K562 (cell line): Measurements from ENCODE around the gene ATE1. TPM values are rescaled to one million over a fixed set of nuclear protein-coding genes. Genes with fewer than 3 reads are reported as not detected.

Source experiments
- ARID1B ChIP-seq: fragments of 450-650 bp; IDR thresholded peaks from 2 replicates; pipeline ENCODE4 v1.6.1; 2016; ENCODE audit warnings: antibody characterized with exemption, mild to moderate bottlenecking, inconsistent platforms
- ARID2 ChIP-seq: fragments of 450-650 bp; IDR thresholded peaks from 2 replicates; pipeline ENCODE4 v1.6.1; 2017; ENCODE audit warnings: antibody characterized with exemption, mild to moderate bottlenecking
- EP400 ChIP-seq: fragments of 450-650 bp; IDR thresholded peaks from 2 replicates; pipeline ENCODE4 v1.6.1; 2017; ENCODE audit warnings: antibody characterized with exemption, mild to moderate bottlenecking, moderate library complexity
- FOS ChIP-seq: IDR thresholded peaks from 3 replicates; pipeline ENCODE4 v1.6.1; 2011; ENCODE audit not compliant: insufficient read length; ENCODE audit errors: extremely low read depth
- FOSL1 ChIP-seq: fragments of 200-800 bp; sonication (Bioruptor generic); conservative IDR thresholded peaks from 2 replicates; pipeline ENCODE4 v1.6.1; 2016; ENCODE audit warnings: missing genetic modification characterization, missing compliant biosample characterization
- GTF2E2 ChIP-seq: fragments of 200-800 bp; sonication (Bioruptor generic); IDR thresholded peaks from 2 replicates; pipeline ENCODE4 v1.6.1; 2016; ENCODE audit warnings: missing genetic modification characterization, missing compliant biosample characterization
- LEF1 ChIP-seq: fragments of 450-650 bp; IDR thresholded peaks from 2 replicates; pipeline ENCODE4 v1.6.1; 2016; ENCODE audit warnings: mild to moderate bottlenecking
- MIER1 ChIP-seq: fragments of 450-650 bp; IDR thresholded peaks from 2 replicates; pipeline ENCODE4 v1.6.1; 2016; ENCODE audit warnings: antibody characterized with exemption, mild to moderate bottlenecking, low read depth
- NFIC ChIP-seq: fragments of 450-650 bp; IDR thresholded peaks from 2 replicates; pipeline ENCODE4 v1.6.1; 2017; ENCODE audit warnings: mild to moderate bottlenecking, inconsistent platforms
- NFRKB ChIP-seq: fragments of 450-650 bp; IDR thresholded peaks from 2 replicates; pipeline ENCODE4 v1.6.1; 2016; ENCODE audit warnings: low read depth
- RFX5 ChIP-seq: IDR thresholded peaks from 2 replicates; pipeline ENCODE4 v1.6.1; 2011; ENCODE audit warnings: low read depth, mild to moderate bottlenecking, improper control_type of control experiment, low read length
- SRSF7 ChIP-seq: fragments of 200-400 bp; formaldehyde crosslinking; optimal IDR thresholded peaks from 2 replicates; pipeline ENCODE3; 2017; ENCODE audit warnings: mild to moderate bottlenecking, low read depth, low read length
- XRCC3 ChIP-seq: fragments of 450-650 bp; IDR thresholded peaks from 2 replicates; pipeline ENCODE4 v1.6.1; 2017; ENCODE audit warnings: mild to moderate bottlenecking, moderate library complexity
- ZNF175 ChIP-seq: fragments of 200-800 bp; sonication (Bioruptor generic); IDR thresholded peaks from 2 replicates; pipeline ENCODE4 v1.6.1; 2016; ENCODE audit warnings: low read depth, mild to moderate bottlenecking, missing genetic modification characterization, missing compliant biosample characterization
- ZNF212 ChIP-seq: fragments of 450-650 bp; formaldehyde crosslinking; IDR thresholded peaks from 2 replicates; pipeline ENCODE4 v1.4.0; 2020; ENCODE audit warnings: mild to moderate bottlenecking
- ZNF253 ChIP-seq: fragments of 250-450 bp; sonication (Bioruptor Pico); conservative IDR thresholded peaks from 2 replicates; pipeline ENCODE4 v1.6.1; 2021; ENCODE audit warnings: mild to moderate bottlenecking
- ZNF696 ChIP-seq: fragments of 250-450 bp; sonication (Bioruptor Pico); conservative IDR thresholded peaks from 2 replicates; pipeline ENCODE4 v1.4.0; 2020; ENCODE audit warnings: mild to moderate bottlenecking, moderate library complexity
- ZNF75A ChIP-seq: fragments of 450-650 bp; formaldehyde crosslinking; IDR thresholded peaks from 2 replicates; pipeline ENCODE4 v1.4.0; 2020; ENCODE audit warnings: mild to moderate bottlenecking
- ZNF77 ChIP-seq: fragments of 250-450 bp; sonication (Bioruptor Pico); IDR thresholded peaks from 2 replicates; pipeline ENCODE4 v1.5.0; 2020
- polyA plus RNA-seq, 8 experiments: library from polyadenylated mRNA; depleted of rRNA in 4 of 8; stranded (reverse) in 5 of 8; unstranded in 3 of 8; fragments of >200 nt; fragmentation: Nextera tagmentation in 2 of 8; fragmentation: Illumina TruSeq in 1 of 8; extraction: Ambion mirVana in 2 of 8; extraction: Trizol in 1 of 8; gene quantifications; 2 replicates each; pipeline versions ENCODE4 v1.2.1 to v1.2.3, GENCODE V29; 2011 to 2014; ENCODE audit warnings: inconsistent platforms in 1 of 8, missing spikeins in 1 of 8
- total RNA-seq, 7 experiments: library from RNA; depleted of rRNA in 6 of 7; stranded (reverse); fragments of >200 nt in 6 of 7; fragmentation: Illumina TruSeq in 2 of 7; extraction: Trizol in 2 of 7; gene quantifications; 2 replicates each; pipeline versions ENCODE4 v1.2.1 to v1.2.3, GENCODE V29; 2011 to 2021; ENCODE audit warnings: low replicate concordance in 1 of 7
- TF ChIP-seq, protein P1 (sequence below): fragments of 250-450 bp; sonication (Bioruptor Pico); IDR thresholded peaks from 2 replicates; pipeline ENCODE4 v1.4.0; 2020; ENCODE audit warnings: mild to moderate bottlenecking, moderate library complexity
- TF ChIP-seq, protein P2 (sequence below): fragments of 450-650 bp; formaldehyde crosslinking; IDR thresholded peaks from 2 replicates; pipeline ENCODE4 v1.4.0; 2020; ENCODE audit warnings: mild to moderate bottlenecking, moderate library complexity
- TF ChIP-seq, protein P3 (sequence below): sonication (generic); formaldehyde crosslinking; IDR thresholded peaks from 2 replicates; pipeline ENCODE4 v1.8.0; 2022; ENCODE audit warnings: mild to moderate bottlenecking, missing genetic modification reagents
- TF ChIP-seq, protein P4 (sequence below): IDR thresholded peaks from 3 replicates; pipeline ENCODE4 v1.6.1; 2011; ENCODE audit warnings: borderline replicate concordance, mild to moderate bottlenecking, moderate library complexity; ENCODE audit not compliant: insufficient read length; ENCODE audit errors: extremely low read depth

Gene ATE1
- total and polyA plus RNA-seq, 9 of the 15 experiments (the other 6 are each of a cell fraction or from before 2014, with no cell fraction given), result 3.0 to 14.2 (median 8.8) TPM

DNA sequence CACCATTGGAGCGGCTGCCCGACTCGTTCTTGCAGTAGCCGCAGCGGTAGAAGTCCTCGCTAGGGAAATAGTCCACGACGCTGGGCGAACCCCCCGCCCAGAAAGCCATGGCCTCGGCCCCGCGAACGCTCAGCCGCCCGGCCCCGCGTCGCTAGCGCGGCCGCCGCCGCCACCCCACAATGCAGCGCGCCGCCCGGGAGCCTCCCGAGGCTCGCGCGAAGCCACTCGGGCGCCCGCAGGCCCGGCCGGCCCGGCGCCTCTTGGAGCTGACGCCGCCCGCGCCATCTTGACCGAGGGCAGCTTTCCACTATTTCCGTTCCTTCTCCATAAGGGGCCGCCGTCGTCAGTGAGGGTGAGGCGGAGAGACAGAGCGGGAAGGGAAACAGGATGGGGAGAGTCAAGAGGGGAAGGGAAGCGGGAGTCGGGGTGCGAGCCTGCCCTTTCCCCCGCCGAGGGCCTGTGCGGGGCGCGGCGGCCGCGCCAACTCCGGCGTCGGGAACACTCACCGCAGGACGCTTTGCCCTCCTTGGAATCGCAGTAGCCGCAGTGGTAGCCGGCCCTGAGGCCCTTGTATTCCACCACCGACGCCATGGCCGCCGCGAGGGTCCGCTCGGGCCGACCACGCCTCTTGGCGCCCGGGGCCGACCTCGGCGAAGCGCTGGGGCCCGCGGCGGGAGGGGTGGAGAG is at the start of gene ATE1 (continued):
- peak; percentile 25; the same call in 1 of the 2 replicates for TF ChIP-seq FOSL1 (tag)
- no peak for TF ChIP-seq LEF1
- no peak for TF ChIP-seq ZNF175 (CRISPR knock-in tag)
- TF ChIP-seq ARID1B, result no peak
- TF ChIP-seq, protein P1, sequence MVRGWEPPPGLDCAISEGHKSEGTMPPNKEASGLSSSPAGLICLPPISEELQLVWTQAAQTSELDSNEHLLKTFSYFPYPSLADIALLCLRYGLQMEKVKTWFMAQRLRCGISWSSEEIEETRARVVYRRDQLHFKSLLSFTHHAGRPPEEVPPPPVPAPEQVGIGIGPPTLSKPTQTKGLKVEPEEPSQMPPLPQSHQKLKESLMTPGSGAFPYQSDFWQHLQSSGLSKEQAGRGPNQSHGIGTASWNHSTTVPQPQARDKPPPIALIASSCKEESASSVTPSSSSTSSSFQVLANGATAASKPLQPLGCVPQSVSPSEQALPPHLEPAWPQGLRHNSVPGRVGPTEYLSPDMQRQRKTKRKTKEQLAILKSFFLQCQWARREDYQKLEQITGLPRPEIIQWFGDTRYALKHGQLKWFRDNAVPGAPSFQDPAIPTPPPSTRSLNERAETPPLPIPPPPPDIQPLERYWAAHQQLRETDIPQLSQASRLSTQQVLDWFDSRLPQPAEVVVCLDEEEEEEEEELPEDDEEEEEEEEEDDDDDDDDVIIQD, result no peak
- TF ChIP-seq GTF2E2 (tag), result peak; percentile 56; the same call in 1 of the 2 replicates
- TF ChIP-seq ZNF212, result no peak
- no peak for TF ChIP-seq ZNF77 (CRISPR knock-in tag)
- no peak for TF ChIP-seq ZNF253 (CRISPR knock-in tag)
- TF ChIP-seq EP400, result peak; percentile 49; the same call in 1 of the 2 replicates
- no peak for TF ChIP-seq ARID2
- TF ChIP-seq FOS, result no peak
- no peak for TF ChIP-seq MIER1
- TF ChIP-seq, protein P2, sequence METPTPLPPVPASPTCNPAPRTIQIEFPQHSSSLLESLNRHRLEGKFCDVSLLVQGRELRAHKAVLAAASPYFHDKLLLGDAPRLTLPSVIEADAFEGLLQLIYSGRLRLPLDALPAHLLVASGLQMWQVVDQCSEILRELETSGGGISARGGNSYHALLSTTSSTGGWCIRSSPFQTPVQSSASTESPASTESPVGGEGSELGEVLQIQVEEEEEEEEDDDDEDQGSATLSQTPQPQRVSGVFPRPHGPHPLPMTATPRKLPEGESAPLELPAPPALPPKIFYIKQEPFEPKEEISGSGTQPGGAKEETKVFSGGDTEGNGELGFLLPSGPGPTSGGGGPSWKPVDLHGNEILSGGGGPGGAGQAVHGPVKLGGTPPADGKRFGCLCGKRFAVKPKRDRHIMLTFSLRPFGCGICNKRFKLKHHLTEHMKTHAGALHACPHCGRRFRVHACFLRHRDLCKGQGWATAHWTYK (CRISPR knock-in tag), result no peak
- TF ChIP-seq, protein P3, sequence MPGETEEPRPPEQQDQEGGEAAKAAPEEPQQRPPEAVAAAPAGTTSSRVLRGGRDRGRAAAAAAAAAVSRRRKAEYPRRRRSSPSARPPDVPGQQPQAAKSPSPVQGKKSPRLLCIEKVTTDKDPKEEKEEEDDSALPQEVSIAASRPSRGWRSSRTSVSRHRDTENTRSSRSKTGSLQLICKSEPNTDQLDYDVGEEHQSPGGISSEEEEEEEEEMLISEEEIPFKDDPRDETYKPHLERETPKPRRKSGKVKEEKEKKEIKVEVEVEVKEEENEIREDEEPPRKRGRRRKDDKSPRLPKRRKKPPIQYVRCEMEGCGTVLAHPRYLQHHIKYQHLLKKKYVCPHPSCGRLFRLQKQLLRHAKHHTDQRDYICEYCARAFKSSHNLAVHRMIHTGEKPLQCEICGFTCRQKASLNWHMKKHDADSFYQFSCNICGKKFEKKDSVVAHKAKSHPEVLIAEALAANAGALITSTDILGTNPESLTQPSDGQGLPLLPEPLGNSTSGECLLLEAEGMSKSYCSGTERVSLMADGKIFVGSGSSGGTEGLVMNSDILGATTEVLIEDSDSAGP (CRISPR knock-in tag), result no peak
- TF ChIP-seq XRCC3, result no peak
- TF ChIP-seq ZNF75A (CRISPR knock-in tag), result no peak
- 0 out of 2 replicates have a peak, but pooled peaks have one; percentile 23 for TF ChIP-seq NFIC
- no peak for TF ChIP-seq ZNF696
- TF ChIP-seq RFX5, result no peak
- peak; percentile 86 for TF ChIP-seq NFRKB
- TF ChIP-seq, protein P4, sequence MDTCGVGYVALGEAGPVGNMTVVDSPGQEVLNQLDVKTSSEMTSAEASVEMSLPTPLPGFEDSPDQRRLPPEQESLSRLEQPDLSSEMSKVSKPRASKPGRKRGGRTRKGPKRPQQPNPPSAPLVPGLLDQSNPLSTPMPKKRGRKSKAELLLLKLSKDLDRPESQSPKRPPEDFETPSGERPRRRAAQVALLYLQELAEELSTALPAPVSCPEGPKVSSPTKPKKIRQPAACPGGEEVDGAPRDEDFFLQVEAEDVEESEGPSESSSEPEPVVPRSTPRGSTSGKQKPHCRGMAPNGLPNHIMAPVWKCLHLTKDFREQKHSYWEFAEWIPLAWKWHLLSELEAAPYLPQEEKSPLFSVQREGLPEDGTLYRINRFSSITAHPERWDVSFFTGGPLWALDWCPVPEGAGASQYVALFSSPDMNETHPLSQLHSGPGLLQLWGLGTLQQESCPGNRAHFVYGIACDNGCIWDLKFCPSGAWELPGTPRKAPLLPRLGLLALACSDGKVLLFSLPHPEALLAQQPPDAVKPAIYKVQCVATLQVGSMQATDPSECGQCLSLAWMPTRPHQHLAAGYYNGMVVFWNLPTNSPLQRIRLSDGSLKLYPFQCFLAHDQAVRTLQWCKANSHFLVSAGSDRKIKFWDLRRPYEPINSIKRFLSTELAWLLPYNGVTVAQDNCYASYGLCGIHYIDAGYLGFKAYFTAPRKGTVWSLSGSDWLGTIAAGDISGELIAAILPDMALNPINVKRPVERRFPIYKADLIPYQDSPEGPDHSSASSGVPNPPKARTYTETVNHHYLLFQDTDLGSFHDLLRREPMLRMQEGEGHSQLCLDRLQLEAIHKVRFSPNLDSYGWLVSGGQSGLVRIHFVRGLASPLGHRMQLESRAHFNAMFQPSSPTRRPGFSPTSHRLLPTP, result no peak
- no peak for TF ChIP-seq SRSF7
